CD14-positive monocyte (primary cell): Measurements from ENCODE around the gene TMEM178B. TPM values are rescaled to one million over a fixed set of nuclear protein-coding genes. Genes with fewer than 3 reads are reported as not detected.

Experiments used
- DNase-seq, 3 donors: peaks; one replicate each; pipeline ENCODE4 v3.0.0-alpha.2; 2011 to 2022
- H2AFZ ChIP-seq: 2 replicates; pipeline ENCODE4 v1.6.0; 2012; ENCODE audit warnings: mild to moderate bottlenecking, low read depth, low read length, inconsistent platforms; ENCODE audit not compliant: insufficient read depth, poor library complexity, severe bottlenecking
- H3K27ac ChIP-seq, 2 donors: 1 replicate in 1 of 2; 2 replicates in 1 of 2; pipeline ENCODE4 v1.5.1; 2012 to 2013; ENCODE audit warnings: low read length in 2 of 2, control low read depth in 1 of 2, inconsistent platforms in 1 of 2, low read depth in 1 of 2, mild to moderate bottlenecking in 1 of 2
- H3K27me3 ChIP-seq, 2 donors: one replicate each; pipeline versions ENCODE4 v1.6.0 to v1.6.1; 2011 to 2013; ENCODE audit warnings: low read length in 2 of 2; ENCODE audit not compliant: control insufficient read depth in 2 of 2, insufficient read depth in 2 of 2
- H3K36me3 ChIP-seq, 2 donors: replicated peaks in 1 of 2; 1 replicate in 1 of 2; 2 replicates in 1 of 2; pipeline versions ENCODE4 v1.5.1 to v1.6.1; 2012 to 2013; ENCODE audit warnings: low read length in 2 of 2, control low read depth in 1 of 2, inconsistent platforms in 1 of 2, mild to moderate bottlenecking in 1 of 2; ENCODE audit not compliant: insufficient read depth in 2 of 2, control insufficient read depth in 1 of 2
- H3K4me1 ChIP-seq, 2 donors: 1 replicate in 1 of 2; 2 replicates in 1 of 2; pipeline versions ENCODE4 v1.5.1 to v1.6.1; 2012 to 2013; ENCODE audit warnings: low read length in 2 of 2, control low read depth in 1 of 2, inconsistent platforms in 1 of 2, mild to moderate bottlenecking in 1 of 2, moderate library complexity in 1 of 2; ENCODE audit not compliant: insufficient read depth in 2 of 2, control insufficient read depth in 1 of 2
- H3K4me2 ChIP-seq: replicated peaks from 2 replicates; pipeline ENCODE3; 2012; ENCODE audit warnings: low read length, moderate library complexity, mild to moderate bottlenecking; ENCODE audit not compliant: poor library complexity, severe bottlenecking; ENCODE audit errors: extremely low read depth
- H3K4me3 ChIP-seq, 3 experiments: fragments of 200-600 bp in 1 of 3; sonication (generic) in 1 of 3; replicated peaks in 1 of 3; 1 replicate in 2 of 3; 2 replicates in 1 of 3; pipeline ENCODE4 v1.5.1; 2011 to 2013; ENCODE audit warnings: low read length in 3 of 3, mild to moderate bottlenecking in 3 of 3, control low read depth in 2 of 3, low read depth in 2 of 3, inconsistent platforms in 1 of 3, moderate library complexity in 1 of 3
- H3K79me2 ChIP-seq: 2 replicates; pipeline ENCODE4 v1.6.0; 2012; ENCODE audit warnings: mild to moderate bottlenecking, control low read depth, inconsistent platforms, low read length, moderate library complexity; ENCODE audit not compliant: insufficient read depth
- H3K9ac ChIP-seq: 2 replicates; pipeline ENCODE4 v1.6.0; 2017; ENCODE audit warnings: low read length, mild to moderate bottlenecking; ENCODE audit not compliant: insufficient read depth, poor library complexity, severe bottlenecking
- H3K9me3 ChIP-seq, 2 donors: replicated peaks in 1 of 2; 1 replicate in 1 of 2; 2 replicates in 1 of 2; pipeline versions ENCODE4 v1.5.1 to v1.6.1; 2012 to 2013; ENCODE audit warnings: low read length in 2 of 2, control low read depth in 1 of 2; ENCODE audit not compliant: control insufficient read depth in 1 of 2, insufficient read depth in 1 of 2
- H4K20me1 ChIP-seq: 2 replicates; pipeline ENCODE4 v1.6.0; 2012; ENCODE audit warnings: mild to moderate bottlenecking, low read length, control low read depth, moderate library complexity; ENCODE audit not compliant: insufficient read depth
- H3K27ac Mint-ChIP-seq, 7 donors: one replicate each; pipeline ENCODE4 v1.8.0; 2020; ENCODE audit warnings: mild to moderate bottlenecking in 7 of 7, mixed read lengths in 7 of 7, moderate library complexity in 6 of 7, inconsistent platforms in 2 of 7
- H3K27me3 Mint-ChIP-seq, 3 donors: one replicate each; pipeline ENCODE4 v1.8.0; 2021 to 2022; ENCODE audit warnings: low read depth in 3 of 3, mild to moderate bottlenecking in 3 of 3, mixed read lengths in 3 of 3, moderate library complexity in 3 of 3, inconsistent platforms in 1 of 3
- H3K36me3 Mint-ChIP-seq, 2 donors: one replicate each; pipeline ENCODE4 v1.8.0; 2020; ENCODE audit warnings: mixed read lengths in 2 of 2, inconsistent platforms in 1 of 2, mild to moderate bottlenecking in 1 of 2
- H3K4me1 Mint-ChIP-seq: one replicate; pipeline ENCODE4 v1.8.0; 2020; ENCODE audit warnings: mild to moderate bottlenecking, mixed read lengths
- H3K4me3 Mint-ChIP-seq, 2 donors: one replicate each; pipeline ENCODE4 v1.8.0; 2020; ENCODE audit warnings: mild to moderate bottlenecking in 2 of 2, mixed read lengths in 2 of 2, moderate library complexity in 1 of 2
- H3K9me3 Mint-ChIP-seq, 7 donors: one replicate each; pipeline ENCODE4 v1.8.0; 2020 to 2022; ENCODE audit warnings: mixed read lengths in 7 of 7, mild to moderate bottlenecking in 6 of 7, moderate library complexity in 6 of 7, inconsistent platforms in 2 of 7
- WGBS: methylation state at CpG from one replicate; pipeline ENCODE4 v1.1.5; 2013; ENCODE audit warnings: missing lambda C conversion rate; ENCODE audit not compliant: insufficient coverage; 5-methylcytosine and 5-hydroxymethylcytosine counted together
- intact Hi-C, 2 donors: fragments of 100-400 bp; cut with micrococcal nuclease; formaldehyde crosslinking; loops; one replicate each; pipeline versions ENCODE4 v1.15.0 to v1.15.1; 2023
- polyA plus RNA-seq, 3 donors: library from polyadenylated mRNA; depleted of rRNA in 1 of 3; unstranded in 2 of 3; stranded (reverse) in 1 of 3; fragments of 300-500 nt in 2 of 3; fragments of >200 nt in 1 of 3; fragmentation: Illumina TruSeq in 2 of 3; gene quantifications; 1 replicate in 2 of 3; 2 replicates in 1 of 3; pipeline ENCODE4 v1.2.3, GENCODE V29; 2012 to 2021
- TF ChIP-seq, protein P1 (sequence below): fragments of 200-600 bp; IDR thresholded peaks from one replicate; pipeline ENCODE4 v1.8.0; 2022; ENCODE audit warnings: antibody characterized with exemption, mild to moderate bottlenecking

TMEM178B gene
- polyA plus RNA-seq, 3 donors = not detected

DNA sequence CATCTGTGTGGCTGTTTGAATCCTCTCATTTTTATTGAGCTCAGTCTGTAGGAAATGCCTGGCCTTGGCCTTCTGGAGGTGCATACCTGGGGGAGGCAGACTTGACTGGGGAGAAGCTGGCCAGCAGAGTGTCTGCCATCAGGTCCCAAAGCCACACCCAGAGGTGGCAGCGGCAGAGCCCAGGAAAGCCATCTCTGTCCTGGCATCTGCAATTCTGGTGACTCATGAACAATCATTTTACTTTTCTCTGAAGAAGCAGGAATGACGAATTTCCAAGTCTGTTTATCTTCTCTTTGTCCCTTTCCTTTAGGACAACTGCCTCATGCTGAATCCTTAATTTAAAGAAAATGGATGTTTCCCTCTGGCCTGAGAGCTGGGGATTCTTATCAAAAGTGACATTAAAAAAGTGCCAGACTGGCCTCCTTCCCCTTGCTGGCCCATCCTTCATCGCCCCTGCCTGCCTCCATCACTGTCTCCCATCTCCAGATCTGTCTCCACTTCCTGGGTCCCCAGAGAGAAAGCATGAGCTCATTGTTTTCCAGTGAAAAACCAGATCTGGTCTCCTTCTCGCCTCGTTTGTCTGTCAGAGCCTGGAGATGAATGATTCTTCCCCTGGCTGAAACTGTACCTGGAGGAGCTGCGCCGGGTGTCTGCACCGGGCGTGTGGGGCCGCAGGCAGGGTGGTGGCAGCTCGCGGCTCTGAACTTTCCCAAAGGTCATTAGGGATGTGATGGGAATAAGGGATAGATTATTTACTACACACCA, 124.5 kb downstream of the TMEM178B start:
- peaks cover 1 to 17% (median 5%) of the 10 kb centered on the region in 3 donors for H3K27me3 Mint-ChIP-seq
- Histone ChIP-seq H2AFZ (no peak overlapping the region), H3K4me2 (no peak overlapping the region), H3K4me1 (no peaks in the 10 kb centered on the region), H3K4me3 (no peak overlapping the region), H4K20me1 (no peaks in the 10 kb centered on the region), H3K27ac (no peak overlapping the region), H3K79me2 (no peaks in the 10 kb centered on the region), H3K9me3 (peaks cover 0 to 11% of the 10 kb centered on the region in 2 donors), H3K36me3 (no peaks in the 10 kb centered on the region), H3K27me3 (no peaks in the 10 kb centered on the region), H3K9ac (no peak overlapping the region)
- H3K36me3 Mint-ChIP-seq = no peaks in the 10 kb centered on the region
- peaks cover 9% of the 10 kb centered on the region for H3K4me1 Mint-ChIP-seq
- peak overlapping the region in 1 of 2 donors; percentile 28 for H3K4me3 Mint-ChIP-seq
- no peak overlapping the region for H3K27ac Mint-ChIP-seq
- TF ChIP-seq, protein P1, sequence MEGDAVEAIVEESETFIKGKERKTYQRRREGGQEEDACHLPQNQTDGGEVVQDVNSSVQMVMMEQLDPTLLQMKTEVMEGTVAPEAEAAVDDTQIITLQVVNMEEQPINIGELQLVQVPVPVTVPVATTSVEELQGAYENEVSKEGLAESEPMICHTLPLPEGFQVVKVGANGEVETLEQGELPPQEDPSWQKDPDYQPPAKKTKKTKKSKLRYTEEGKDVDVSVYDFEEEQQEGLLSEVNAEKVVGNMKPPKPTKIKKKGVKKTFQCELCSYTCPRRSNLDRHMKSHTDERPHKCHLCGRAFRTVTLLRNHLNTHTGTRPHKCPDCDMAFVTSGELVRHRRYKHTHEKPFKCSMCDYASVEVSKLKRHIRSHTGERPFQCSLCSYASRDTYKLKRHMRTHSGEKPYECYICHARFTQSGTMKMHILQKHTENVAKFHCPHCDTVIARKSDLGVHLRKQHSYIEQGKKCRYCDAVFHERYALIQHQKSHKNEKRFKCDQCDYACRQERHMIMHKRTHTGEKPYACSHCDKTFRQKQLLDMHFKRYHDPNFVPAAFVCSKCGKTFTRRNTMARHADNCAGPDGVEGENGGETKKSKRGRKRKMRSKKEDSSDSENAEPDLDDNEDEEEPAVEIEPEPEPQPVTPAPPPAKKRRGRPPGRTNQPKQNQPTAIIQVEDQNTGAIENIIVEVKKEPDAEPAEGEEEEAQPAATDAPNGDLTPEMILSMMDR = no peak
- no peak for DNase-seq
- peaks cover 9 to 30% (median 22%) of the 10 kb centered on the region in 7 donors for H3K9me3 Mint-ChIP-seq
- 69% methylated on average over 4 of the region's 12 CpGs for WGBS
- intact Hi-C loops = no loop called here

DNA sequence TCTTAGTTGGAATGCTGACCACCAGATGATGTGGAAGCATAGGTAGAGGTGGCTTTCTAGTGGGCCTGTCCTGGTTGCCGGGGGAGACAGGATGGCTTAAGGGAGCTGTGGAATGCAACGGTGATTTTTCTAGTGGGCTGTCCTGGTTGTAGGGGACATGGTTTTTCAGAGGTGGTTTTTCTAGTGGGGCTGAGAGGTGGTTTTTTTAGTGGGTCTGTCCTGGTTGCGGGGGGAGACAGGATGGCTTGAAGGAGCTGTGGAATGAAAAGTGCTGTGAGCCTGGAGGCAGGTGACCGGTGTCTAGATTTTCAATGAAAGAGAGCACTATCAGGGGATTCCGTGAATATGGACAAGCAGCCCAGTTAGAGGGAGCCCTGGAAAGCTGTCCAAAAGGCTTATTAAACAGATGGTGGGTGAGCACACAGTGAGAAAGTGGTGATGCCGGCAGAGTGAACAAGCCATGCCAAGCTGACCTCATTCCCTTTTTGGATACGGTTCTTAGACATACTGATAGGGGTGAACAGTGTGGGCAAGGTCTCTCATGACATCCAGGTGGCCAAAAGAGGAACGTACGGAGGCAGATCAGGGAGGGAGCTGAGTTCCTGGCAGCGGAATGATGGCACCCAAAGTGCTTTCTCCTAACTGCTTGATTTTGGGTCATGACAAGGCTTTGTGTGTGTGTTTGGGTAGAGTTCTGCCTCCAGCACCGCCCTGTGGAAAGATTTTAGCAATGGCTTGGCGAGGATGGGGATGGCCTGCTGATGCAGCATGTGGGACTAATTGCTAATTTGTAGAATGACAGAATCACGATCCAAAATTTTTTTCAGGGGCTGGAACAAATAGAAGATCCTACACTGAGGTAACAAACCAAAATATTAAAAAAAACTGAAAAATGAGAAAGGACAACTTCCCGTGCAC, 126.6 kb downstream of the TMEM178B start:
- Histone ChIP-seq H2AFZ (no peak overlapping the region), H3K36me3 (no peaks in the 10 kb centered on the region), H3K9ac (no peak overlapping the region), H3K4me3 (no peak overlapping the region), H3K9me3 (no peaks in the 10 kb centered on the region), H3K79me2 (no peaks in the 10 kb centered on the region), H4K20me1 (no peaks in the 10 kb centered on the region), H3K4me2 (no peak overlapping the region), H3K4me1 (no peaks in the 10 kb centered on the region), H3K27me3 (no peaks in the 10 kb centered on the region), H3K27ac (no peak overlapping the region)
- WGBS = 85% methylated on average over 10 of the region's 14 CpGs
- DNase-seq = no peak
- peaks cover 5 to 17% (median 7%) of the 10 kb centered on the region in 7 donors for H3K9me3 Mint-ChIP-seq
- no peak overlapping the region for H3K4me3 Mint-ChIP-seq
- no peak overlapping the region for H3K27ac Mint-ChIP-seq
- intact Hi-C loops = no loop called here
- peaks cover 1 to 24% (median 5%) of the 10 kb centered on the region in 3 donors for H3K27me3 Mint-ChIP-seq
- H3K4me1 Mint-ChIP-seq = peaks cover 9% of the 10 kb centered on the region
- no peaks in the 10 kb centered on the region for H3K36me3 Mint-ChIP-seq
- TF ChIP-seq, protein P1 = no peak
